HG02763 (cell line): ENCODE results near the gene SLC22A23.

Experiments used
- ATAC-seq: cut with Tn5 transposase; IDR thresholded peaks from one replicate; pipeline ENCODE4 v1.9.1; 2021; ENCODE audit warnings: mild to moderate bottlenecking, moderate library complexity; ENCODE audit not compliant: unreplicated experiment

Gene SLC22A23

DNA sequence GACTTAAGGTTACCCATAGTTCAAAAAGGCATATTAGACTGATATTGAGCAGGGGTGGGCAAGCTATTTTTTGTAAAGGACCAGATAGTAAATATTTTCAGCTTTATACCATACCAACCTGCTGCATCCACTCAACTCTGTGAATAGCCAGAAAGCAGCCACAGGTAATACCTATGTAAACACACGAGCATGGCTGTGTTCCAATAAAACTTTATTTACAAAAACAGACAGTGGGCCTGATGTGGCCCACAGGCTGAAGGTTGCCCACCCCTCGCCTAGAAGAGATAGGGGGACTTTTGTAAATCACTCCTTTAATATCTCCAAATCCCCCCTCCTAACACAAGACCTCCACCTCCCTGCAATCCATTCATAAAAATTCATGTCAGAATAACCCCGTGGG is 133.7 kb downstream of the SLC22A23 start:
- ATAC-seq, result no peak

DNA sequence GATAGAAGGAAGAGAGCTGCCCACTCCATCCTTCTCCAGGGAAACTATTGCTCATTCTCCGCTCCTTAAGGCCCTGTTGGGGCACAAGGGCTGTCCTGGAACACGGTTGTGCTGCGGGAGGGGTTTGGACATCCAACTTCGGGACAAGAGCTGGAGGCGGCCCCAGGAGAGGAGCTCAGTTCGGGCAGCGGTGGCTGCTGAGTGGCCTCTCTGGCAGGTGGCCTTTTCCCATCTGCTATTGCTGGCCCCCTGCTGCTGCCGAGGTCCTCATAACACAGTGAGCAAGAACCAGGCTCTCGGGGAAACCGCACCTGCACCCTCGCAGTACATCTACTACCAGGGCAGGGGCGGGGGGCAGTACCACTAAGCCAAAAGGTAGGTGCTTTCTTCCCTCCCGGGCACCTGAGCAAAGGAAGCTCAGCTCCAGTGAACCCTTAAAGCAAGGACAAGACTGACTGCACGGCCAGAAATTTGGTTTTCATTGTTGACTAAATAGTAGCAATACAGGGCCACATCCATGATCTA is 134.4 kb downstream of the SLC22A23 start:
- no peak for ATAC-seq

DNA sequence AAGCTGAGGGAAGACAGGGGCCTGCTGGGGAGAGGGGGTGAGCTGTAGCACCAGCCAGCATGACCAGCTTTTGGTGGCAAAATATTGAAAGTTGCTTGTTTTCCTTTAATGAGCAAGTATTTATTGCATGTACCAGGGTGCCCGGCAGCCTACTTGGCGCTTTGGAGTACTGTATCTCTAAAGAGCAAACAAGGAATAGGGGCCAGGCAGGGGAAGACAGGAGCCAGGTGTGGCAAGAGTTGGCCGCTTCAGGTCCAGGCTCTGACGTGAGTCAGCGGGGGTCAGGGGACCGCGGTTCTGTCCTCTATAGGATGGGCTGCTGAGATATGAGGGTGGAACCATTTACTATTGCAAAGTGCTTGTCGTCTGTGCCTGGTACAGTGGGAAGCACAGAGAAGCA is 135.0 kb downstream of the SLC22A23 start:
- no peak for ATAC-seq

DNA sequence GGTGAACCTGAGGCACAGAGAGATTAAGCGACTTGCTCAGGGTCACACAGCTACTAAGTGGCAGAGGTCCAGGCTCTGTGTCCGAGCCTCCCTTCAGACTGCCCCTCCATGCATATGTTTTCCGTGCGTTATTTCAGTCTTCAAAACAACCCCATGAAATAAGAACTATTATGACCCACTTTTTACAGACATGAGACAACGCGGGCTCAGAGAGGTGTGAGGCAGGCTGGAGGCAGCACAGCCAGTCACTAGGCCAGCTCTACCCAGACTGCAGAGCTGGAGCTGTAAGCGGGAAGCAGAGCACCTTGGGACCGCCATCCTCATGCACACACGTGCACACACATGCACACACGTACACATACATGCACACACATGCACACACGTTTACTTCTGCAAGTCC is 135.8 kb downstream of the SLC22A23 start:
- ATAC-seq, result no peak

DNA sequence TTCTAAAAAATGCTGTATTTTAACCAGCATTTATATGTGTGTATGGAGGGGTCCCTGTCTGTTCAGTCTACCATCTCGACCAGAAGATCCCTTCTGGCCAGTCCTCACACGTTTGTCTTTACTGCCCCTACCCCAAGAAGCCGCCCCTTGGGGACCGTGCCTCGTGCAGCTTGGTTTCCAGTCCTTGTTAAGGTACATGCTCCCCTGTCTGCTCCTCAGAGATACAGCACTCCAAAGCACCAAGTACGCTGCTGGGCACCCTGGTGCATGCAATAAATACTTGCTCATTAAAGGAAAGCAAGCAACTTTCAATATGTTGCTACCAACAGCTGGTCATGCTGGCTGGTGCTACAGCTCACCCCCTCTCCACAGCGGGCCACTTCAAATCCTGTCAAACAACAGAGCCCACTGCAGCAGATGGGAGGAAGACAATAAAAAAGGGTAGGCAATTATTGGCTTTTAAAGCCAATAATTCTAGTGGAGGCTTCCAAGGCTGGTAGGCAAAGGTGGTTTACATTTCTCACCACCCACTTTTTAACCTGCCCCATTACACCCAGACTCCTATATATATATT is 136.5 kb downstream of the SLC22A23 start:
- no peak for ATAC-seq

DNA sequence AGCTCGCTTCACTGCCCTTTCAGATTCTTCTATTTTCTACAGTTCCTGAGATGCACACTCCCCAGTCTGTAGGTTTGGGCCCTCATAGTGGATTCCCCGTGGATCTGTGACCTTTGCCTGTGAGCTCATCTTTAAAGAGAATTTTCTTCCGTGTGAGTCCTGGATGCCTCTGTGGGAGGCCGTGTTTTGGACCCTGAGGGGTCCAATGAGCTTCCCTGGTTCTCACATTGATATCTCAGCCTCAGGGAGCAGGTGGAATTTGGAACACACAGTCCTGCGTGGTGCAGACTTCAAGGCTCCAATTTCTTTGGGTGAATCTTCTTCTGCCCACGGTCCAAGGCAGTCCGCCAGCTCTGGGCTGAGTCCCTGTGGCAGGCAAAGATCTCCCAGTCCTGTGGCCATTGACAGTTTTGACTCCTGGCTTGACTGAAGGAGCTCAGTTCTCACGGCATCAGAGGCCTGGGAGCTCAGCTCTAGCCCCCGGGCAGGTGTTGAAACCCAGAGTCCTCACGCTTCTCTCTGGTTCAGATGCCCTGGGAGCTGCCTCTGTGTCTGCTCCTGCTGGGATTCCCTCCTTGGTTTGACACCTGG is 137.1 kb downstream of the SLC22A23 start:
- ATAC-seq, result no peak

DNA sequence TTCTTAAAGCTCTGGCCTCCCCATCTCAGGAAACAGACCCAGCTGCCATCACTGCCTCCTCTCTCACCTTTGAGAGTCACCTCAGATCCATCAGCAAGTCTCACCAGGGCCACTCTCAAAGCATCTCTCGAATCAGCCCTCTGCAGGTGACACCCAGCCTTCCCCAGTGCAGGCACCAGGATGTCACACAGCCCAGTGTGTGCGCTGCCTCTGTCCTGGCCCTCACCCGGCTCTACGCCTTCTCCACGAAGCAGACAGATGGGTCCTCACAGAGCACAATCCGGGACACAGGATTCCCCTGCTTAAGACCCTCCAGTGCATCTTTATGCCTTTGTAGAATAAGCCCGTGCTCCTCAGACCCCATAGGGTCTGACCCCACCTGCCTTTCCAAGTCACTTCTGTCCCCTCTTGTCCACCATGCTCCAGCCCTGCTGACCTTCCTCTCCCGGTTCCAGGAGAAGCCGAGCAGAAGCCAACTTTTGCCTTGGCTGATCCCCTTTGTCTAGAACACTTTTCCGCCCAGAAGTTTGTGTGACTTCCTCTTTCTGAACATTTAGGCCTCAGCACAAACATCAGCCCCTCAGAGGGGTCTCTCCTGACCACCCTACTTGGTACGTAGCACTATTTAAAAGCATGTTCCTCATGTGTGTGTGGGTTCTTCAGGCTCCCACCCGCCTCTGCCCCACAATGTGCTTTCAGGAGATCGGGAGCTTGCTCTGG is 137.9 kb downstream of the SLC22A23 start:
- no peak for ATAC-seq

DNA sequence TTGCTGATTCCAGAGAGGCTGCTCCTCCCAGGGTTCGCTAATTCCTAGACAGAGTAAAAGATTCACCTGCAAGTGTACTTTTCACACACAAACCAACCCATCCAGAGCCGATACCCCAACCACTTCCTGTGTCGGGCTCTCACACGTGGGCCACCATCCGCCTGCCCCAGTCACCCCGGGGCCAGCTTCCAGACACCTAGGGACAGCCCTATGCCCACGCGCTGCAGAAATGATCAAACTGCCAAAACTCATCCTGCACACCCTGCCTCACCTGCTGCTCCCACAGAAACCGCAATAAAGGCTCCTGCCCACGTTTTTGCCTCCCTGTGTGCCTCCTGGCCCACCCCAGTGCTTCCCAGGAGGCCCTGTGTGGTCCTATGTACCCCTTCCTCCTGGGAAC is 138.6 kb downstream of the SLC22A23 start:
- no peak for ATAC-seq

DNA sequence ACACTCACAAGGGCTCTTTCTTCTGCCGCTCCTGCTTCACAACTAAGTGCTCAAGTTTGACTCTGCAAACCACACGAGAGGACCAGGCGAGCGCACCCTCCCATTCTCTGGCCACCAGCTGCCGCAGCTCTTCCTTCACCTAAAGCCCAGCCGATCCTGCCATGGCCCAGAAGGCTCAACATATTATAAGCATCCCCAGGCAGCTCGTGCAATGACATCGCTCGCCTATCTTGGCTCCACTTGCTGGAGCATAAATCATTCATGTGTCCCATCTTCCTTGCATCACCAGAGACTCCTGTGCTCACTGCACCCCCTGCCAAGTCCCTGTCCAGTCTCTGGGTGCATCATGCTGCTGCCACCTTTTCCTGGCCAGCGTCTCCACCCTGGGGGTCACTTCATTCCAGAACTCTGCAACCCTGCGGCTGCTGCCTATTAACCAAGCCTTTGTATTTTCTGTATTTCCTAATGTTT is 139.1 kb downstream of the SLC22A23 start:
- ATAC-seq, result no peak

DNA sequence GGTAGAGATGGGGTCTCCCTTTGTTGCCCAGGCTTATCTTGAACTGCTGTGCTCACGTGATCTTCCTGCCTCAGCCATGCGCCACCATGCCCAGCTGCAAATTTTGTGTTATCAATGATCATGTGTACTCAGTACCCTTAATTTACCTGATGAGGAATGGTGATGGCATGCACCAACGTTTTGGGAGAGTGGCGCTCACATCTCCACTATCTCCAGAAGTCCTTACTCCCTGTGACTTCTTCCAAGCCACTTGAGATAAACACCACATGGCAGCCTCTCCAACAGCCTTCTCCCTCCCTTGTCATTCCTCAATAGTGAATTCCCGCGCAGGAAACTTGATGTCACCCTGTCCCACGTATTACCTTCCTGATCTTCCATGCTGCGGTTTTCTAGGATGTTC is 140.0 kb downstream of the SLC22A23 start:
- ATAC-seq, result no peak

DNA sequence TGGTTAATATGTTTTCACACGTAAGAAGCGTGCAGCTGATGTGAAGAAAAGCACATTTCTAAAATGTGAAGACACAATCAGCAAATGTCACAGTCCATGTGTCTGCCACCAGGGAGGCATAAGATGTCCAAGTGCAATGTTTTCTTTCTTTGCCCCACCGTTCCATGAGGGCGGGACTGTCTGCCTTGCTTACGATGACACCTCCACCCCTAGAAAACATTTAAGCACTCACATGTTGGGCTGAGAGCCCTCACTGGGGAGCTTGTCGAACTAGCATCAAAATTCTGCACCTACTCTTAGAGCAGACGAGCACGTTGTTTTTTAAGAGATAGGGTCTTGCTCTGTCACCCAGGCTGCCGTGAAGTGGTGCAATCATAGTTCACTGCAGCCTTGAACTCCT is 140.5 kb downstream of the SLC22A23 start:
- no peak for ATAC-seq

DNA sequence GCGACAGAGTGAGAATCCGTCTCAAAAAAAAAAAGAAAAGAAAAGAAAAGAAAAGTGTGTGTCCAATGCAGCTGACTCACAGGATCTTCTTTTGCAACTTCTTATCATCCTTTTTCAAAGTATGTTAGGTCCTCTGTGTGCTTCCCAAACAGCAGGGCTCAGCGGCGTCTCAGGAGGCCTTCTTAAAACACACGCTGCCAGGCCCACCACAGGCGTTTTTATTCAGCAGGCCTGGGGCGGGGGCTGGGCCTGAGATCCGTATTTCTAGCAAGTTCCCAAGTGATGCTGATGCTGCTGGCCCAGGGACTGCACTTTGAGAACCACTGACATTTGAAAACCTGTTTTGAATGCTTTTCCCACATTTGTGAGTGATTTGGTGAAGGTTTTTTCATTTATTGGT is 141.0 kb downstream of the SLC22A23 start:
- ATAC-seq, result no peak

DNA sequence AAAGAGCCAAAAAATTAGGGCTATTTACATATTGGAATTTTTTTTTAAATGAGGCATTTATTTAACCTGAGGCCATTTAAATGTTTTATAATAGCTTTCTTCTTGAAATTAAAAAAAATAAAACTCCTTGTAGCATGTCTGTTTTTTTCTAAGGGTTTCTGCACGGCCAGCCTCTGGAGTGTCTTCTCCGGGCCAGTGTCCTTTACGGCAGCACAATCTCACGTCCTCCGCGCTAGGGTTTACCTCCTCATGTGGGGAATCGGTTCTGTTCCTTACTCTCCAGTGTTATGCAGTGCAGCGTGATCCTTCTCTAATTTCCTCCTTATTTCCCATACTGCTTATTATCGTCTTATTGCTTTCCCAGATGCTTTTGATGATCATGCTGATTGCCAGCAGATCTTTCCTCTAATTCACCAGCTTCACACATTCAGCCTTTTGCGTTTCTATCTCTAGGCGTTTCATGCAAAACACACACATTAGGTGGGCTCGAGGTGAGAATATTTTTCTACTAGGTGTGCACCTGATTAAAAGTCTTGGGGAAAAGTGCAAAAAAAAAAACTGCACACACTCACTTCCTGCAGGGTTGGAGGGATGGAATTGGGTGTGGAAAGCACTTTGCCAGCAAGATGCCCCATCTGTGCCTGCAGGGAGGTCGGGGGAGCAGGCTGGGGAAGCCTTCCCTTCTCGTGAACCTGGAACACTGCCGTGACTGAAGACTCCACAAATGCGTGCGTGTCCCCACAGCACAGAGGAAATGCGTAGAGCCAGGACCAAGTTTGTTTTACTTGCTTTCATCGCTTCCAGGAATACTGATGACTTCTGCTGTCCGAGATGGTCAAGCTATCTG is 142.0 kb downstream of the SLC22A23 start:
- ATAC-seq, result no peak

DNA sequence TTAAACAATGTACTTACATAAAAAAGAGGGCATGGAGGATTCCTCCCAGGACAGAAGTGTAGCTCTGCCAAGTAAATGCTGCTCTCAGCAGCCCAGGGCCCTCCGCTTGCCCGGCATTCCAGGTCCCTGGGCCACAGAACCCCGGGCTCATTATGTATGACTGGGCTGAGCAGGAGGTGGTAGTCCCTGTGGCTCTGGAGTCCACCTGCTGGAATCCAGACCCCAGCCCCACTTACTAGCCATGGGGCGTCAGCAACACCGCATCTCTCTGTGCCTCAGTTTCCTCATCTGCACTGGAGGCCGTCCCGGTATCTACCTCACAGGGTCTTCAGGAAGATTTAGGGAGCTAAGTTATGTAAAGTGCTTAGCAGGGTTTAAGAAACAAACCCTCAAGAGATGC is 142.7 kb downstream of the SLC22A23 start:
- no peak for ATAC-seq

DNA sequence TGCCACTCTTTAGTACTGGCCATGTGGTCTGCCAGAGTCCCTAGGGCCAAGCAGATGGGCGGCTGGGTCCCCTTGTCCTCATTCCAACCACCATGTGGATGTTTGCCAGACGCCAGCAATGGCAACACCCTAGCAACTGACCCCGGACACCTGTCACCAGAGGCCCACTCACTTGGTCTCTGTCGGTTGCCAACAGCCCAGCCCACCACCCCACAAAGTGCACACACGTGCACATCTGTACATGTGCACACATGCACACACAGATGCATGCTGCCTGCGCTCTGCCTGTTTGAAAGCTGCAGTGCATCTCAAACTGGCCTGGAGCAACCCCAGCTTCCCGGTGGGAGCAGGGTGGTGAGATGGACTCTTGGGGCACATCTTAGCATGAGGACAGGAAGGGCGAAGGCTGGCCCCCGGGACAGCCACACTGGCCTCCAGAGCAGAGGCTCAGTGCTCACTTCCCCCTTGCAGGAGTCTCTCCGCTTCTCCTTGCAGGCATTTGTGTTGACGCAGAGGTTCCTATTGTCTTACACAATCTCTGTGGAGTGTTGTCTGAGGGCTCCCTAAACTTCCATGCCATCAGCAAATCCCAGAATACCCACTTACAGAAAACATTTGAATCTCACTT is 144.1 kb downstream of the SLC22A23 start:
- no peak for ATAC-seq

DNA sequence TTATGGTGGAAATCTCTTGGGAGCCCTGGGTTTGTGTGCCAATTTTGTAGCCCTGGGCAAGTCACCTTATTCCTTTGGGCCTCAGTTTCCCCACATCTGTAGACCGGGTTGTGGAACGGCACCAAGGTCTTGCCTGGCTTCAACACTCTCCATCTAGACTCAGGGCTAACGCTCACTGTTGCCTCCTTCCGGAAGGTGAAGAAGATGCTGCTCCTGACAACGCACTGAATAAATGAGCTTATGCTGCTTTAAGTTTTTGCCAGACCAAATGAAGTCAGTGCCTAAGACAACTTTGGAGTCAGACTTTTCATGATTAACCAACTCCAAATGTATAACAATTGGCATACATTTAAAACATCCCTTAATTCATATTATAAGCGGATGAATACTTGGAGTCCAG is 145.0 kb downstream of the SLC22A23 start:
- no peak for ATAC-seq

DNA sequence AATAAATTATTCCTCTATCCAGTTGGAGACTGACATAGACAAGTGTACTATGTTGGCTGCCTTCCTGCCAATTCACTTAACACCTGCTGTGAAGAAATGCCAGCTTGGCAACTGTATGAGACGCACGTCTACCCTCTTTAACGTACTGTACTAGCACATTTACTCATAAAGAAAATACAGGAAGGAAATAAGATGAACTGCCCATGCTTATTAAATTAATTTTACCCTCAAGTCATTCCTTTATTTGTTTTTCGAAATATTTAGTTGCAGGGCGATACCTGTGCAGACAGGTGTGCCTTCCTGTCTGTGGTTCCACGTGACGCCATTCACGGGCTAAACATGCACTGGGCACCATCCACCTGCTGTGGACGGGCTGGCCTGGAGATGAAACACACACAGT is 146.1 kb downstream of the SLC22A23 start:
- no peak for ATAC-seq

DNA sequence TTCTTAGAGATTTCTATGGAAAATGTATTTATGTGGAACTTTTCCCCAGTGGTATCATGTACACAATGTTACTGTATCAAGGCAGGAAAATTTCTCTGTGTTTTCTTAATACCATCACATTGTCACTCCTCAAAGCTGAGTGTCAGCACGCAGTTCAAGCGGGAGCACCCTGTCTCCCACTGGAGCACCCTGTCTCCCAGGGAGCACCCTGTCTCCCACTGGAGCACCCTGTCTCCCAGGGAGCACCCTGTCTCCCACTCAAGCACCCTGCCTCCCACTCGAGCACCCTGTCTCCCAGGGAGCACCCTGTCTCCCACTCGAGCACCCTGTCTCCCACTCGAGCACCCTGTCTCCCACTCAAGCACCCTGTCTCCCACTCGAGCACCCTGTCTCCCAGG is 146.8 kb downstream of the SLC22A23 start:
- no peak for ATAC-seq

DNA sequence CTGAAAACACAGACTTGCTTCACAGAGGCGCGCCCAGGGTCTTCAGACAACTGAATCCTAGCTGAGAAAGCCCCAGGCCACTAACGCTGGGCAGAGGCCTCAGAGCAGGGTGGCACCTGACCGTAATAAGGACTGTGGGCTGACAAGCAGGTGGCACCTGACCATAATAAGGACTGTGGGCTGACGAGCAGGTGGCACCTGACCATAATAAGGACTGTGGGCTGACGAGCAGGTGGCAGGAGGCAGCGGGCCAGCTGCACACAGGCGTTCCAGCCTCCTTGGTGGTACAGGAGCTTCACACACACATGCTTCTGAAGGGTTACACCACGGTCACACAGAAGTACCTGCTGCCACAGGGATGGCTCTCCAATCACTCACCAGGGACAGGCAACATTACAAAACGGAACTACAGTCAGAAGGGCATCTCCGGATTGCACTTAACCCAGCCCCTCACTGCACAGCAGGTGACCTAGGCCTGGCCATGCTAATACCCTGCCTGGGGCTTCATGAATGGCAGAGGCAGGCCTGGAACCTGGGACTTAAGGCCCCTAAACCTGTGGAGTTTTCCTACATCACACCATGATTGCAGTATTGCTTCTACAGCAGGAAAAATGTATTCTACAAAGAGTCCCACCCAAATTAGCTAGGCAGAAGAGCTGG is 147.3 kb downstream of the SLC22A23 start:
- no peak for ATAC-seq

DNA sequence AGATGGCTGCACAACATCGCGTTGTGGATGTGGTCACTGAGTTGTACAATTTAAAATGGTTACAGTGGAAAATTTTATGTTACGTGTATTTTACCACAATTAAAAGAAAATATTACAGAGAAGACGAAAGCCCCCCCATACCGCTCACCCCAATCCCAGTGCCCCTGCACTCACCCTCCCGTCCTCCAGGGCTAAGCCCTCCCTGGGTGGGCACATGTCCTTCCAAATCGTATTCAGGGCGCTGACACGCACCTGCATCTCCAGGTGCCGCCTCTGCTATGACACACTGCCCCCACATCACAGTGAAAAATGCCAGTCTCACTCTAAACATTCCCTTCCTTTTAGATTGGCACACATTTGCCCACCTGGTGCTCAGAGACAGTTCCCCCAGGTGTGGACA is 148.7 kb downstream of the SLC22A23 start:
- ATAC-seq, result no peak
